Endothelial cell of umbilical vein (primary cell): ENCODE data around the gene LCNL1. TPM values are rescaled to one million over a fixed set of nuclear protein-coding genes. Genes with fewer than 3 reads are reported as not detected.

Source experiments
- BruUV-seq: library from RNA; stranded (reverse); fragments of 400-500 nt; replicated peaks from 2 replicates; lab custom pipeline; 2021; lab: Mats Ljungman, UMichigan
- CTCF ChIA-PET: fragments of 300-600, 350-600 bp; sonication (Branson Sonifier 250); formaldehyde crosslinking; loops from one replicate; lab custom pipeline; 2021; ENCODE audit warnings: antibody characterized with exemption, inconsistent platforms; lab: Charles Lee
- POLR2A ChIA-PET: fragments of 300-600, 350-600 bp; sonication (Branson Sonifier 250); formaldehyde crosslinking; loops from one replicate; lab custom pipeline; 2021; ENCODE audit warnings: antibody characterized with exemption, inconsistent platforms; lab: Charles Lee
- DNase-seq: peaks from one replicate; pipeline ENCODE4 v3.0.0-alpha.2; 2011; ENCODE audit warnings: low read depth, low spot score
- FAIRE-seq: peaks from 2 replicates; lab custom pipeline; 2011; peaks lifted over from hg19 to GRCh38; lab: Jason Lieb, UNC
- H2AFZ ChIP-seq: 2 replicates; pipeline ENCODE4 v1.6.0; 2012; ENCODE audit warnings: low read depth, low read length, control low read depth, inconsistent platforms
- H3K27ac ChIP-seq: 2 replicates; pipeline ENCODE4 v1.5.1; 2011; ENCODE audit warnings: low read depth, mild to moderate bottlenecking, control low read depth, low read length, moderate library complexity; ENCODE audit not compliant: insufficient read depth
- H3K27me3 ChIP-seq, 2 experiments: 2 replicates each; pipeline versions ENCODE4 v1.6.0 to v1.6.1; 2011; ENCODE audit warnings: low read length in 2 of 2, mixed read lengths in 1 of 2; ENCODE audit not compliant: control insufficient read depth in 2 of 2, insufficient read depth in 2 of 2
- H3K36me3 ChIP-seq, 2 experiments: 2 replicates in 1 of 2; 3 replicates in 1 of 2; pipeline ENCODE4 v1.5.1; 2011; ENCODE audit warnings: low read length in 2 of 2, mild to moderate bottlenecking in 1 of 2, moderate library complexity in 1 of 2; ENCODE audit not compliant: control insufficient read depth in 2 of 2, insufficient read depth in 2 of 2; ENCODE audit errors: extremely low read depth in 1 of 2
- H3K4me1 ChIP-seq: 3 replicates; pipeline ENCODE4 v1.5.1; 2011; ENCODE audit warnings: mild to moderate bottlenecking, low read length; ENCODE audit not compliant: control insufficient read depth, insufficient read depth; ENCODE audit errors: extremely low read depth
- H3K4me2 ChIP-seq: 2 replicates; pipeline ENCODE4 v1.6.1; 2011; ENCODE audit warnings: low read length, control low read depth, mixed read lengths; ENCODE audit not compliant: insufficient read depth
- H3K4me3 ChIP-seq, 3 experiments: fragments of 200-600 bp in 1 of 3; sonication (generic), shearing (Covaris generic) in 1 of 3; replicated peaks in 1 of 3; 2 replicates each; pipeline ENCODE4 v1.5.1; 2011 to 2016; ENCODE audit warnings: control low read depth in 3 of 3, low read length in 3 of 3, mild to moderate bottlenecking in 2 of 3, inconsistent platforms in 1 of 3, low read depth in 1 of 3, moderate library complexity in 1 of 3; ENCODE audit not compliant: insufficient read depth in 1 of 3
- H3K79me2 ChIP-seq: 2 replicates; pipeline ENCODE4 v1.6.0; 2012; ENCODE audit warnings: low read length, inconsistent platforms; ENCODE audit not compliant: control insufficient read depth, insufficient read depth
- H3K9ac ChIP-seq: replicated peaks from 2 replicates; pipeline ENCODE3; 2011; ENCODE audit warnings: low read length, control low read depth; ENCODE audit not compliant: insufficient read depth; ENCODE audit errors: extremely low read depth
- H3K9me1 ChIP-seq: replicated peaks from 3 replicates; pipeline ENCODE4 v1.6.0; 2011; ENCODE audit warnings: mild to moderate bottlenecking, low read length; ENCODE audit not compliant: control insufficient read depth, insufficient read depth; ENCODE audit errors: extremely low read depth
- H3K9me3 ChIP-seq: replicated peaks from 2 replicates; pipeline ENCODE4 v1.5.1; 2012; ENCODE audit warnings: low read length, inconsistent platforms; ENCODE audit not compliant: control insufficient read depth, insufficient read depth
- H4K20me1 ChIP-seq: replicated peaks from 2 replicates; pipeline ENCODE3; 2011; ENCODE audit warnings: mild to moderate bottlenecking, low read length; ENCODE audit not compliant: control insufficient read depth, insufficient read depth; ENCODE audit errors: extremely low read depth
- CTCF ChIP-seq, 2 donors: IDR thresholded peaks; 1 replicate in 1 of 2; 2 replicates in 1 of 2; pipeline ENCODE4 v1.5.1; 2011; ENCODE audit warnings: low read length in 2 of 2, mild to moderate bottlenecking in 2 of 2, moderate library complexity in 2 of 2, control low read depth in 1 of 2, inconsistent platforms in 1 of 2, low read depth in 1 of 2; ENCODE audit not compliant: insufficient read depth in 1 of 2; ENCODE audit errors: extremely low read depth in 1 of 2
- EZH2 ChIP-seq: IDR thresholded peaks from 2 replicates; pipeline ENCODE4 v1.6.1; 2012; ENCODE audit warnings: borderline replicate concordance, low read depth, mild to moderate bottlenecking, moderate library complexity, low read length, inconsistent platforms; ENCODE audit not compliant: severe bottlenecking
- FOS ChIP-seq: IDR thresholded peaks from 2 replicates; pipeline ENCODE4 v1.6.1; 2011; ENCODE audit warnings: mild to moderate bottlenecking, low read length, moderate library complexity, borderline replicate concordance; ENCODE audit not compliant: insufficient read depth
- GATA2 ChIP-seq: IDR thresholded peaks from 2 replicates; pipeline ENCODE4 v1.7.0; 2011; ENCODE audit warnings: low read depth, mild to moderate bottlenecking, moderate library complexity, mixed read lengths, low read length; ENCODE audit not compliant: insufficient read length, insufficient read depth
- JUN ChIP-seq: IDR thresholded peaks from 2 replicates; pipeline ENCODE4 v1.6.1; 2011; ENCODE audit warnings: borderline replicate concordance, low read depth; ENCODE audit not compliant: insufficient read length, insufficient read depth
- MYC ChIP-seq: IDR thresholded peaks from one replicate; pipeline ENCODE4 v1.6.1; 2011; ENCODE audit warnings: mild to moderate bottlenecking, low read depth, low read length
- POLR2A ChIP-seq: IDR thresholded peaks from 2 replicates; pipeline ENCODE4 v1.6.1; 2012; ENCODE audit warnings: low read depth, mild to moderate bottlenecking, control low read depth, low read length
- POLR2AphosphoS5 ChIP-seq: IDR thresholded peaks from 2 replicates; pipeline ENCODE4 v1.6.1; 2012; ENCODE audit warnings: low read depth, mild to moderate bottlenecking, control low read depth, low read length, moderate library complexity; ENCODE audit not compliant: insufficient read depth
- dilution Hi-C: fragments of 300-500 bp; cut with MboI; formaldehyde crosslinking; loops from one replicate; pipeline ENCODE4 v1.15.0; 2019; ENCODE audit warnings: low sequenced_read_pairs; ENCODE audit not compliant: extremely low pct_ligation_motif_present
- intact Hi-C: fragments of 100-400 bp; cut with micrococcal nuclease; formaldehyde crosslinking; loops from one replicate; pipeline ENCODE4 v1.10.0; 2022
- polyA plus RNA-seq, 4 experiments: library from polyadenylated mRNA; depleted of rRNA in 3 of 4; stranded (reverse) in 3 of 4; unstranded in 1 of 4; fragments of >200 nt; gene quantifications; 2 replicates each; pipeline versions ENCODE4 v1.2.1 to v1.2.3, GENCODE V29; 2011 to 2012; ENCODE audit warnings: missing spikeins in 1 of 4
- total RNA-seq: library from RNA; stranded (reverse); gene quantifications from 2 replicates; pipeline ENCODE4 v1.2.3, GENCODE V29; 2021
- TF ChIP-seq, protein P1 (sequence below): IDR thresholded peaks from 2 replicates; pipeline ENCODE4 v1.6.1; 2011; ENCODE audit not compliant: insufficient read depth, insufficient read length

The LCNL1 gene
- total and polyA plus RNA-seq, 2 donors (not counting 3 experiments of a cell fraction or from before 2014, with no cell fraction given), result not detected

GRCh38 chr9:137017791-137018497, 35.2 kb downstream of the LCNL1 start:
- Histone ChIP-seq H3K27ac (no peak overlapping the region), H3K9ac (no peak overlapping the region), H4K20me1 (no peaks in the 10 kb centered on the region), H3K79me2 (no peaks in the 10 kb centered on the region), H2AFZ (no peak overlapping the region), H3K9me3 (no peaks in the 10 kb centered on the region), H3K27me3 (no peaks in the 10 kb centered on the region), H3K9me1 (no peaks in the 10 kb centered on the region), H3K4me3 (no peak overlapping the region), H3K4me1 (no peaks in the 10 kb centered on the region), H3K36me3 (no peaks in the 10 kb centered on the region), H3K4me2 (no peak overlapping the region)
- DNase-seq (no peak), FAIRE-seq (no peak)
- TF ChIP-seq POLR2A (no peak), GATA2 (no peak), FOS (no peak), CTCF (IDR thresholded peaks at IDR 0.05; ENCODE audit: extremely low read depth in 1 of 2, insufficient read depth in 1 of 2, low read depth in 1 of 2, low read length in 2 of 2) (no peak), JUN (no peak), POLR2AphosphoS5 (no peak), MYC (no peak), EZH2 (no peak)
- TF ChIP-seq, protein P1, sequence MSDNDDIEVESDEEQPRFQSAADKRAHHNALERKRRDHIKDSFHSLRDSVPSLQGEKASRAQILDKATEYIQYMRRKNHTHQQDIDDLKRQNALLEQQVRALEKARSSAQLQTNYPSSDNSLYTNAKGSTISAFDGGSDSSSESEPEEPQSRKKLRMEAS, result no peak
- intact Hi-C loops, result no loop called here
- TSS peak; percentile 9 for BruUV-seq
- ChIA-PET POLR2A (no interaction called here), CTCF (interaction anchor here (1.2 to 1.6 kb wide), 2 partner anchors 11 to 70 kb away, joined by 3 to 5 read pairs; no protein-coding TSS in a partner anchor)
- dilution Hi-C loops, result no loop called here
